CD4-positive, alpha-beta T cell treated with Interferon gamma for 1 hour (primary cell): ENCODE data around the gene PLPP1.
"Not testable (repeated sequence)": the region's sequence is repeated elsewhere in the genome, so short reads cannot be mapped to it uniquely, and the experiment has no call there.

Experiments used
- DNase-seq: peaks from one replicate; pipeline ENCODE4 v3.0.0-alpha.2; 2020

The PLPP1 gene

DNA sequence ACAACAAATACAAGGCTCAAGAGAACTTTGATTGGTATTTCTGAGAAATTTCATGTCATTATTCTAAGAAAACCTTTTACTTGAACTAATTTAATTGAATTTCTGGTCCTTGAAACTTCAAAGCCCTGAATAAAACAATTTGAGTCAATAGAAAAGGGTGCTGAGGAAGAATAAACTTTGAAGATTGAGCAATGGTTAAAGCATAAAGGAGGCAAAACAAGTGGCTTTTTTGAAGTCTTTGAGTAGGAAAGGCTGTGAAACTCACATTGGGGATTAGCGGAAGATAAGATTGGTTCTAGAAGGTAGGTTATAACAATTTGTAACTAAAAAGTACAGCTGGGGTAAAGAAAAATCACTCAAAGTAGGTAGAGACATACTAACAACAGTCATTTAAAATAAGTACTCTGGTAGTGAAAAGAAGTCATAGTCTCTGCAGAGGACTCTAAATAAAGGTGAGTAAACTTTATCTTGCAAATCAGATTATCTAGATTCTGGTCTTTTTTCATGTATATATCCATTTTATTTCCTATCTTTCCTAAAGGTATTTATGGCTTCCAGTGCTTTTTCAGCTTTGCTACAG lies 6.4 kb upstream of the PLPP1 start:
- DNase-seq = no peak

DNA sequence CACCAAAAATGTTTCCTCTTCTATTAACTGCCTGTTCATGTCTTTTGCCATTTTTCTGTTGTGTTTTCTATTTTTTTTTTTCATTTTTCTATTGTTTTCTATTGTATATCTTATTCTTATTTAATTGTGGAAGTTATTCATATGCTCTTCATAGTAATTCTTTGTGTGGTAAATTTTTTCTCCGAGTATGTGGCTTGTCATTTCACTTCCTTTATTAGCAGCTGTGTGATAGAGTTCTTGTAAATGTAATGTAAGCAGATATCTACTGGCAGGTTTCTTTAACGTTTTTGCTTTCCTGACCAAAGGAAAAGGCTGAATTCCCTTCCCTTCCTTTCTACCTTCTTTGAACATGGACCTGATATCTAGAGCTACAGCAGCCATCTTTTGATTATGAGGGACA lies 5.8 kb upstream of the PLPP1 start:
- no peak for DNase-seq

DNA sequence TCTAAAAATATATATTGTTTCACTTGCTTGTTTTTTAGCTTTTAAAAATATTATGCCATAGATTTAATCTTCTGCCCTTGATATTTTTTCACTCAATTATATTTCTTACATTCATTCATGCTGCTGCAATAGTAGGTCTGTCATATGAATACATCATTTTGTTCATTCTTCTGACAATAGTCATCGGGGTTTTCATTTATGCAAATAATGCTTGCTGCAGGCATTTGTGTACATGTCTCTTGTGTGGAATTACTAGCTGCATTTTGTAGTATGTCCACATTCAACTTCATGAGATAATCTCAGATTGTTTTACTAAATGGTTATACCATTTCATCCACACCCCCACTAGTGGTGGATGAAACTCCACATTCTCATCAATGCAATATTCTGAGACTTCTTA lies 5.3 kb upstream of the PLPP1 start:
- no peak for DNase-seq

DNA sequence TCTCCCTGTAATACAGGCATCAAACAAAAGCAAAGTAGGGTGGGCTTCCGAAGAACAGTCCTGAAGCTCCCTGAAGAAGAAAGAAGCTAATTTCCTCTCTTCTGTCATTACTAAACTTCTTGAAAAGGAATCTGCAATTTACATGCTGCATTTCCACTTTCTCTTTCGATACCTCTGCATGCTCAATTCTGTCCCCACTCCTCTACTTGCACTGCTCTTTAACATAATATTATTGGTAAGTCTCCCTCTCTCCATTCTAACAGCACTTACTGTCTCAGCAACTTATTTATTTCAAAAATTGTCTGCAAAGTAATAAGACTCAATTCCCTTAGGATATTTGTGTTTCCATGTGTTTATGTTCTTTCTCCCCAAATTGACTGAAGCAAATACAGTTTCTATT lies 3.9 kb upstream of the PLPP1 start:
- DNase-seq = no peak

DNA sequence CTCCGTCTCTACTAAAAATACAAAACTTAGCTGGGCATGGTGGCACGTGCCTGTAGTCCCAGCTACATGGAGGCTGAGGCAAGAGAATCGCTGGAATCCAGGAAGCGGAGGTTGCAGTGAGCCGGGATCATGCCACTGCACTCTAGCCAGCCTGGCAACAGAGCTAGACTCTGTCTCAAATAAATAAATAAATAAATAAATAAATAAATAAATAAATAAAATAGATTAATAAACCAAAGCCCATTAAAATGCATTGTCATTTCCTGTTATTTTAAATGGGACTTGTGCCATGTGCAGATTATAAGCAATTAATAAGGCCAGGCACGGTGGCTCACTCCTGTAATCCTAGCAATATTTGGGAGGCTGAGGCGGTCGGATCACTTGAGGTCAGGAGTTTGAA lies 2.6 kb upstream of the PLPP1 start:
- not testable (repeated sequence) for DNase-seq

DNA sequence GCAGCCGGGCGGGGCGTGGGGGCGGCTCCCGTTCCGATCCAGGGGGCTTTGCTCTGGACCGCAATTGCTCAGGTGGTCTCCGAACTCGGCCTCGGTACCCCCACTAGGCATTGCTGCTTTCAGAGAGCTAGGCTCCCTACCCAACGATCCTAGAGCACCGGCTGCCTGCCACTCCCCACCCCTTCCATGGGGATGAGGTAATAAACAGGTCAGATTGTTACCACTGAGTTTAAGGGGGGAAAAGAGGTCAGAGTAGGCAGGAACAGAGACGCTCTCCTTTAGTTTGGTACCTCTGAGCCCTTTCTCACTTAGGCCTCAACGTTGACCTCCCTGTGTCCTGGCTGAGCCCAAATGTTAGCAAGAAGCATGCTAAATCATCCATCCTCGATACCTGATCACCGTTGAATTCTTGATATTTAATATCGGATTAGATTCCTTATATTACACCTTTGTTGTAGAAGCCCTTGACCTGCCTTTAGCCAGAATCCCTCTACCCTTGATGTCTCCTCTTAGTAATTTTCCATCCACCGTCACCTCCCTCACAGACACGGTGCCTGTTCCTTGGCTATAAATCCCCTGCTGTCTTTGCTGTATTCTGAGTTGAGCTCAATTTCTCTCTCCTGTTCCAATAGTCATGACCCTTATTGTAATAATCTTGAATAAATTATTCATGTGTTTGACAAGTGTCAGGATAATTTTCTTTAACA lies 588 bp upstream of the PLPP1 start:
- no peak for DNase-seq

DNA sequence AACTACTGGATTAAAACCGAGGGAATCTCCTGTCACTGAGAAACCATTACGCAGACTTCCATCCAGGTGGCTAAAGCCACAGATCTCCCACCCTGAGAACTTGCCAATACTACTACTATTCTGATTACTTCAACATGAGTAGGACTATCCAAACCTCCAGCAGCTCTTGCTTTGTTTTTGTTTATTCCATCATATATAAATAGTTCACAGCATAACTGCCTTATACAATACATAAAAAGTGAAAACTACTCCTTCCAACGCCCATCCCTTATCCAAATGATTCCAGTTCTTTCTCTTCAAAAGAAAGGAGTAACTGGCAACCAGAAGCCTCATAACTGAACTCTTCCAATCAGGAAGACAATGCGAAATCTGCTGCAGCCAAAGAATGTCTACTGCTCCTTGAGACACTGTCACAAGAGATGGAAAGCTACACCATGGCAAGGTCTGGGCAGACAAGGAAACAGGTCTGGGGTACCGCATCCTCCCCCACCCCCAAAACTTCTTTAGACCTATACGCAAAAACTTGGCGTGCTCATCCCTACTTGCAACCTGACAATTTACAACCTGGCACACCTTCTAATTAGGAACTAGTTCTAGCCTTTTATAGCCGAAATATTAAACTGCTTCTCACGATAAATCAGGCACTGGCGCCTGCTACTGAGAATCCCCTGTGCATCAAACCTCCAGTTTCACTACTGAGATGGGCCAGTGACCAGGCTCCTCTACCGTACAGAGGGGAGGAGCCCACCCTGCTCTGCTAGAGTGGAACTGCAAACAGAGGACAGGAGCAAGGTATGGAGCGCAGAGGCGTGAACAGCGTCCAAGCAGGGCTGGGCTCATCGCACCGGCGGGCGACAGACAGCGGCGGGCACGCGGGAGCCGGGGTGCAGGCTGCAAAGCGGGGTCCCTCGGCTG lies 986 bp downstream of the PLPP1 start:
- DNase-seq = no peak

DNA sequence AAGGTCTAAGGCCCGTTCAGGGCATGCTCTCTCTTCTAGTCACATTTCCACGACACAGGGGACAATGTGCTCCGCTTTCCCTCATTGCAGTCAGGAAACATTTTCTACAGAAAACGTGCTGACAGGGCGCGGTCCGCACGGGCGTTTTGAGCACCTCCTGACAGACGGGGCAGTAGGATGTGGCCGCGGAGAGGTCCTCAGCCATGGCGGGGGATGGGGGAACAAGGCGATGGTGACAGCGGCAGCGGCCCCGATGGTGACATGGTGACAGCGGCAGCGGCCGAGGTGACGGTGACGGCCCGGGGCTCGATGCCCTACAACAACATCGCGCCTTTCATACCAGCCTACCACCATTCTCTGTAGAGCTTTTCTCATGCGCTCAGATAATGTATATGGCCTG lies 4.1 kb downstream of the PLPP1 start:
- no peak for DNase-seq

DNA sequence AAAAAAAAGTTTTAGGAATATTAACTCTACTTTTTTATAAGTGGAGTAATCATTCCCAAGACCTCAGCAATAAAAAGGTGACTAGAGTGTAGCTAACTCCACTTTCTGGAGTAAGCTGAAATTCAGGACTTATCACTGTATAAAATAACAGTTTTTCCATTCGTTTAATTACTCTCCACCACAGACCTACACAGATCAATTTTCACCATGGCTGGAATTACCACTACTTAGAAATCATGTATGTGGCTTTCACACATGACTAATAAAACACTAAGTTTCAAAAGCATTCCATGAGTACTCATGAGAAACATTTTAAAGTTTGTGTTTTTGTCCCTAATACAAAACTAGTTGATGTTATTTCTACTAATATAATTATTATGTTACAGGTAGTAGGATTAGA lies 9.9 kb downstream of the PLPP1 start:
- DNase-seq = no peak

DNA sequence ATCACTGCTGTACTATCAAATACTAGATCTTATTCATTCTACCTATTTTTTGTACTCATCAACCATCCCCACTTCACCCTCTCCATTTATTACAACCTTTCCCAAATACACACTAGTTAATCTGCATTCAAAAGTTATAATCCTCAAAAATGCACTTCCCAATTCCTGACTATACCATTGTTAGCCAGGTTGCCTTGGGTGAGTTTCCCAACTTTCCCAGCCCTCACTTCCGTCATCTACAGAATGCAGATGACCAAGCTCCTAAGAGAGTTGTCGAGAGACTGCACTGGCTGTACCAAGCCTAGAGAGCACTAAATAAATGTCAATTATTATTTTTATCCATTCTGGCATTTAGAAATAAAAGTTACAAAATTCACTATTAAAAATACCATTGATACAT lies 11.5 kb downstream of the PLPP1 start:
- DNase-seq = no peak

DNA sequence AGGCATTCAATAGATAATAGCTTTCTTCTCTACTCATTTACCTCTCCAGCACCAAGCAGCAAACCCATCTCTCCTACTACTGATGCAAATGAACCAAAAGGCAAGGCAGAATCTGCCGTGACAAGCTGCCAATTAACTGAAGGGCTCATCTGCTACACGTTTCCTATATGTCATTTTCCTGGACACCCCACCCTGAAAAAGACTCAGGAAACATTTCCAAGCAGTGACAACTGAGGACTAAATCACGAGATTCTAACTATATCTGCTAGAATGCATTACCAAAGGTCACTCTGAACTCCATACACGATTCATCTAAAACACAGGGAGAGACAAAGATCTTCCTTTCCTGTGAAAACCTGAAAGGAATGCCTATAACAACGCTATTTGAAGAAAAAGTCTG lies 12.9 kb downstream of the PLPP1 start:
- DNase-seq = no peak

DNA sequence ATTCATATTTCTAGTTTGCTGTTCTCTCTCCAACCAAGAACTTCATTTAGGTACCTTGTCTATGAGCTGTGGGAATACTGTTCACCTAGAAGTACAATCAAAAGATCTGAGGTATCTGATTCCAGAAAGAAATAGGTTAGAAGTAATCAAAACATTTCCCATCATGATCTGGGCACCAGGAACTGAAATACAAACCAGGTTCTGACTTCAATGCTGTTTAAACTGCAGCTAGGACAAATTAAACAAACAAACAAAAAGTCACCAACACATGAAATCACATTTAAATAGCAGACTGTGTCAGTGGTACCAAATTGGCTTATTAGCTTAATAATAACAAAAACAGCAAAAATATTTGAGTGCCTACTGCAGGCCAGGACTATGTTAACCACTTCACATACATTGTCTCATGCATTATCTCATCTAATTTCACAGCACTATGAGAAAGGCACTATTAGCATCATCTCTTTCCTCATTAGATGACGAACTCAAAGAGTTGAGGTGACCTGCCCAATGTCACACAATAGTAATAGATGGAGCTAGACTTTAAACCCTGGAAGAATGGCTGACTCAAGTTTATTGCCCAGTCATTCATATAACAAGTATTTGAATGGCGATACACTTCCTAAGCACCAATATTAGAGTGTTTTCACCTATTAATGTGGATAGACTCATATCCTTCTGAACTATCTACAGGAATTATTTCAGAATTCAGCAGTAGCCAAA lies 14.5 kb downstream of the PLPP1 start:
- no peak for DNase-seq

DNA sequence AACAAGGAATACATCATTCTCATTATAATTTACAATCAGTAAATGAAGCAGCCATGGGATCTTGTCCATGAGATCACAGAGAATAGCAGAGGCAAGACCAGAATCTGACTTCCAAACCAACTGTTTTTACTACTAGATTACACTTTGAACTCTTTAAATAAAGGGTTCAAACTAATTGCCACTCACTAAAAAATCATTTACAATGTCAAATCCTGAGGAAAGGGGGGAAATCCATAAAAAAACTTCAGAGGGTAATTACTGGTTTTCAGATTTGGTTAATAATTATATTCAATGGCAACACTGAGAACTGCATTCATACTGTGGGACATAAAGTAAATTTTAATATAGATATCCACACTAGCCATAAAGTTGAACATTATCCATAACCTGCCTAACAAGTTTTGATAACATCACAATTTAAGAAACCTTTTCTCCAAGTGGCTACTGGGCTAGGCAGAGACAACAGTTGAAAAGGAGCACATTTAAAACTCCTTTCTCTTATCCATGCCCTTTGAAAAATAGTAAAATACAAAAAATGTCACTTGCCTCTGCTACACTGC lies 15.9 kb downstream of the PLPP1 start:
- DNase-seq = no peak

DNA sequence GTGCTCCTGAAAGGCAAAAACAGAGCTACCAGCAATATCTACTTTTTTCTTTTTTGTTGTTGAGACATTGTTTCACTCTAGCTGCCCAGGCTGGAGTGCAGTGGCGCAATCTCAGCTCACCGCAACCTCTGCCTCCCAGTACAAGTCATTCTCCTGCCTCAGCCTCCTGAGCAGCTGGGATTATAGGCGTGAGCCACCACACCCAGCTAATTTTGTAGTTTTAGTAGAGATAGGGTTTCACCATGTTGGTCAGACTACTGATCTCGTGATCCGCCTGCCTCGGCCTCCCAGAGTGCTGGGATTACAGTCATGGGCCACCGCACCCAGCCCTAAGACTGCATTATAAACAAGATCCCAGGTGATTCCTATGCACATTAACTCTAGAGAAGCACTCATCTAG lies 17.0 kb downstream of the PLPP1 start:
- no peak for DNase-seq

DNA sequence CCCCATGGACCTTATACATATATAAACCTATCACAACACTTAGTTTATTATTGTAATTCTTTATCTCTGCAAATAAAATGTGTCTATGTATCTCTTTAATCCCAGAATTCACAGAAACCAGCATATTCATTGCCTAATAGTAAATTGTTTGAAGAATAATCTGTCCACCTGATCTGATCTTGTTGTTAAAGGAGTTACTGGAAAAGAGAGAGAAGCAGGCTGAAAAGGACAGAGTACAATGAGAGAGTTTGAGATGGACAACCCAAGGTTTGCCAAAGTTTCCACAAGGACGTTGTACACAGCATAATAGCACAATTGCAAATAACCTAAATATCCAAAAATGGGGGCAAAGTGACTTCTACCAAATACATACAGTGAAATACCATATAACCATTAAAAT lies 23.8 kb downstream of the PLPP1 start:
- DNase-seq = no peak

DNA sequence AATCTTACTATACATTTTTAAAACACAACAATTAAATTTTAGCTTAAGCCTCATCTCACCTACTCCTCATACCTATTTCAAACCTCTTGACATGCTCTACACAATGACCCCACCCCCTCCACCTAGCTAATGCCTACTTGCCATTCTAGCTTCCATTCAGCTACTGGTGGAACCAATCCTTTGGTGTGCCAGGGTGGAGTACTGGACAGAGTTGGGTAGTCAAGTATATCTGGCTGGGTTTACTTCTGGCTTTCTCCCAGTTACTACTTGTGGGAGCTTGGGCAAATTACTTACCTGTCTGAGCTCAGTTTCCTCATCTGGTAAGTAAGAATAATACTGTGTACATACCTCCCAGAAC lies 24.3 kb downstream of the PLPP1 start:
- no peak for DNase-seq

DNA sequence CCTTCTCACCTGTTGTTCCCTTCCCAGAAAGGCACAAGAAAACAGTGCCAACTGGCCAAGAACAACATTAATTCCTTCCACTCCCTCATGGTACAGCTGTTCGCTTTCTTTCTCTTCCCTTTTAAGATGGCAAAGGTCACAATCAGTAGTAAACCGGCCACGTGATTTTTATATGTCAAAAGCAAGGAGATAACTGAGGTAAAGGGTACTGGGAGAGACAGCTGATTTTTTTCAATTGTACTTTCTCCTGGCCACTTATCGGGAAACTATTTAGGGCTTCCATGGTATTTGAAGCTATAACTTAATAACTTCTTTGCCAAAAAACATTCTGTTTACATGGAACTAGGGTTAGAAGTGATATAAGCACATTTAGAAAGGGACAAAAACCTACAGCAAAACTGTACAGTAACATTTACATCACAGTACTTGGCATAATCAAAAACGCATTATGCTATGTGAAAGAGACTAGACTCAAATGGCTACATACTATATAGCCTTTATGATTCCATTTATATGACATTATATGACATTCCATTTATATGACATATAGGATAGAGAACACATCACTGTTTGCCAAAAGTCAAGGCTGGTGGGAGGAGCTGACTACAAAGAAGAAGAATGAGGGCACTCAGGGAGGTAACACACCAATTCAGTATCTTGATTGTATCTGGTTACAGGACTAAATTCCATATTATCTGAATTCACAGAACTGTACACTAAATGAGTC lies 24.8 kb downstream of the PLPP1 start:
- no peak for DNase-seq

DNA sequence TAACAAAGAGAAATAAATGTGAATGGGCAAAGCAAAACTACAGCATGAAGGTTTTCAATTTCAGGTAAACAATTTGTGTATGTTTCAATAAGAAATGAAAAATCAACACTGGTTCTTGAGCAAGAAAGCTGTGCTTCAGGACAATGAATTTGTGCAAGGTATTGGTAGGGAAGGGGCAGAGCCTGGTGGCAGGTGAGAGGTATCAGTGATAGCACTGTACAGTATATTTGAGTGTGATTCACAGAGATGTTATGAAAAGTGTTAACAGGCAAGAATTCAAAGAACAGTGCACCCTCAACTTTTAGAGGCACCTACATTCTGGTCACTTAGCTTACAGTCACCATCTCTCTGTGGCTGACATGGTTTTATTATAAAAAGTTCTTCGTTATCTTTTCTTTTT lies 25.7 kb downstream of the PLPP1 start:
- no peak for DNase-seq

DNA sequence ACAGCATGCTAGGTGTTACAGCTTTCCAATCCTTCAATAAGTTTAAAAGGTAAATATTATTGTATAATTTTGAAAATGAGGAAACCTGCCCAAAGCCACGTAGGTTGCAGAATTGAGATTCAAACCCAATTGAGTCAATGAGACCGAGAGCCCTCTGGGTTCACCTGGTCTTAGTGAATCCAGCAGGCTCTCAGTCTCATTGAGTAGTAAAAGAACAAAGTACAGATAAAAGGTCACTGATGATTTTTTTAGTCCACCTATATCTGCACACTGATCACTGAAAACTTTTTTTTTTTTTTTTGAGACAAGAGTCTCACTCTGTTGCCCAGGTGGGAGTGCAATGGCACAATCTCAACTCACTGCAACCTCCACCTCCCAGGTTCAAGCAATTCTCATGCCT lies 27.2 kb downstream of the PLPP1 start:
- DNase-seq = no peak

DNA sequence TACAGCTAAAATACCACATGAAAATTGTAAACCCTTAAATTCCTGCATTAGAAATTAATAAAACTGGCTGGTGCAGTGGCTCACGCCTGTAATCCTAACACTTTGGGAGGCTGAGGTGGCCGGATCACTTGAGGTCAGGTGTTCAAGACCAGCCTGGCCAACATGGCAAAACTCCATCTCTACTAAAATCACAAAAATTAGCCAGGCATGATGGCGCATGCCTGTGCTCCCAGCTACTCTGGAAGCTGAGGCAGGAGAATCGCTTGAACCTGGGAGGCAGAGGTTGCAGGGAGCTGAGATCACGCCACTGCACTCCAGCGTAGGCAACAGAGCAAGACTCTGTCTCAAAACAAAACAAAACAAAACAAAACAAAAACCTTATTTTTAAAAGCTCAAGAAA lies 29.1 kb downstream of the PLPP1 start:
- DNase-seq = not testable (repeated sequence)

DNA sequence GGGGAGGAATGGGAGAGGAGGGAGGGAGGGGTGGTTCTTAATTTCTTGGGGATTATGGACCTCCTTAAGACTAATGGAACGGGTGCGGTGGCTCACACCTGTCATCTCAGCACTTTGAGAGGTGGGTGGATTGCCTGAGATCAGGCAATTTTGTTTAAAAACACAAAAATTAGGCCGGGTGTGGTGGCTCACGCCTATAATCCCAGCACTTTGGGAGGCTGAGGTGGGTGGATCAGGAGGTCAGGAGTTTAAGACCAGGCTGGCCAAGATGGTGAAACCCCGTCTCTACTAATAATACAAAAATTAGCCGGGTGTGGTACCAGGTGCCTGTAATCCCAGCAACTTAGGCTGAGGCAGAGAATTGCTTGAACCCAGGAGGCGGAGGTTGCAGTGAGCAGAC lies 30.8 kb downstream of the PLPP1 start:
- DNase-seq = not testable (repeated sequence)

DNA sequence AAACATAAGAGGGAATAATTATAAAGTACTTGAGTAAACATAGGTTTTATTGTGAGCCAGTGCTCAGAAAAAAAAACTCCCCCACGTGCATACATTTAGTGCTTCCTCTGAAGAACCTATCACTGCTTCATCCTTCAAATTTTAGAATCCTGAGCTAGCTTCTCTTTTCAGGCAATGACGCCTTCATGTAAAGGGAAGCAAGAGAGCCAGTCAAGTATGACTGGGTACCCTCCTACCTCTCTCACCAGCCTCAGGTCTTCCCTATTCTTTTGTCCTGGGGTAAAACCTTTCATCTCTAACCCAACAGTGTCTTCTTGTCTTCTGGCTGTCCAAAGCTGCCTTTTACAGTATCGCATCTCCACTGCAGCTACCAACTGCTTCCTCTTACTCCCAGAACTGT lies 32.0 kb downstream of the PLPP1 start:
- no peak for DNase-seq

DNA sequence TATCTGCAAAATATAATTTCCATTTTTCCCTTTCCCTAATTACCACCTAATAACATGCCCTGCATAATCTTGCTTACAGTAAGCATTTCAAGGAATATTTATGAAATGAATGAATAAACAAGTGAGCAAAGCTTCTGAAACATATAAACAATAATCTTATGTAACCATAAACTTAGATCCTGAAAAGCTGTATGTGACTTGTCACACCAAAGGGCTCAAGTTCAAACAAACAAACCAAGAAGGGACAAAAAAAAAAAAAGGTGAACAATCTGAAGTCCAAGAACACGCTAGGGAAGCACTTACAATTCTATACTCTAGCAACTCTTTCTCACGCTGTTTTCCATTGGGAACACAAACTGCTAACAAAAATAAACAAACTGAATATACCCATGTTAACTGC lies 36.3 kb downstream of the PLPP1 start:
- DNase-seq = no peak
